Right lobe of liver (tissue), 6 donors: ENCODE data around the gene SAP130. TPM values are rescaled to one million over a fixed set of nuclear protein-coding genes. Genes with fewer than 3 reads are reported as not detected.

Experiments
- ATAC-seq, 4 donors: fragments of 200-7000 bp; cut with Tn5 transposase; one replicate each; pipeline ENCODE4 v1.9.1; 2020; ENCODE audit warnings: mild to moderate bottlenecking in 4 of 4, moderate library complexity in 4 of 4
- DNase-seq, 3 donors: peaks; one replicate each; pipeline ENCODE4 v3.0.0-alpha.2; 2020
- H3K27ac ChIP-seq, 3 donors: fragments of 200-600 bp; one replicate each; pipeline ENCODE4 v1.8.0; 2022
- H3K27me3 ChIP-seq, 2 donors: fragments of 200-600 bp; one replicate each; pipeline ENCODE4 v1.8.0; 2022
- H3K36me3 ChIP-seq, 4 donors: fragments of 200-600 bp; sonication (generic) in 1 of 4; one replicate each; pipeline versions ENCODE4 v1.5.1 to v1.8.0; 2017 to 2022; ENCODE audit warnings: control low read depth in 1 of 4
- H3K4me1 ChIP-seq, 4 donors: fragments of 200-600 bp; sonication (generic) in 1 of 4; one replicate each; pipeline versions ENCODE4 v1.5.1 to v1.8.0; 2017 to 2022; ENCODE audit warnings: control low read depth in 1 of 4
- H3K4me3 ChIP-seq, 3 donors: fragments of 200-600 bp; one replicate each; pipeline ENCODE4 v1.8.0; 2022
- H3K9me3 ChIP-seq, 4 donors: fragments of 200-600 bp; sonication (generic) in 1 of 4; one replicate each; pipeline versions ENCODE4 v1.5.1 to v1.8.0; 2017 to 2022; ENCODE audit warnings: control low read depth in 1 of 4
- POLR2A ChIP-seq: fragments of 450-650 bp; IDR thresholded peaks from one replicate; pipeline ENCODE4 v1.6.1; 2017; ENCODE audit warnings: antibody characterized with exemption, mild to moderate bottlenecking
- WGBS: methylation state at CpG from one replicate; pipeline ENCODE4 v1.1.6; 2018; ENCODE audit warnings: low coverage, low lambda C conversion rate; ENCODE audit not compliant: insufficient coverage; ENCODE audit errors: missing lambda C conversion rate; 5-methylcytosine and 5-hydroxymethylcytosine counted together
- intact Hi-C, 2 donors: fragments of 100-400 bp; cut with DNase I; formaldehyde crosslinking; loops; one replicate each; pipeline versions ENCODE4 v1.11.2 to v1.14.1; 2022
- total RNA-seq, 6 experiments: library from RNA; depleted of rRNA in 2 of 6; stranded (reverse); fragments of >200 nt in 2 of 6; fragmentation: NEBNext Ultra II Directional in 3 of 6; extraction: Animal tissue kit (Norgen Biotek cat#: 25700) in 3 of 6; gene quantifications; one replicate each; pipeline versions ENCODE4 v1.1.0 to v1.2.4, GENCODE V29; 2016 to 2023
- TF ChIP-seq, protein P1 (sequence below), 4 donors: fragments of 200-600 bp in 3 of 4; fragments of 450-650 bp in 1 of 4; IDR thresholded peaks; one replicate each; pipeline versions ENCODE4 v1.5.1 to v1.8.0; 2016 to 2022; ENCODE audit warnings: antibody characterized with exemption in 4 of 4, mild to moderate bottlenecking in 2 of 4
- donor health status: DM: no; HTN: yes; CAD: no.
- donor health status: DM: no; HTN: no; CAD: no.
- donor health status: DM: no; HTN: no; CAD: no.
- donor health status: DM: no; HTN: yes; CAD: no.
- donor health status: DM: no; HTN: yes; CAD: no.

Gene SAP130
- total RNA-seq, 6 experiments from 2014 or later = 5.0 to 11.5 (median 9.1) TPM

DNA sequence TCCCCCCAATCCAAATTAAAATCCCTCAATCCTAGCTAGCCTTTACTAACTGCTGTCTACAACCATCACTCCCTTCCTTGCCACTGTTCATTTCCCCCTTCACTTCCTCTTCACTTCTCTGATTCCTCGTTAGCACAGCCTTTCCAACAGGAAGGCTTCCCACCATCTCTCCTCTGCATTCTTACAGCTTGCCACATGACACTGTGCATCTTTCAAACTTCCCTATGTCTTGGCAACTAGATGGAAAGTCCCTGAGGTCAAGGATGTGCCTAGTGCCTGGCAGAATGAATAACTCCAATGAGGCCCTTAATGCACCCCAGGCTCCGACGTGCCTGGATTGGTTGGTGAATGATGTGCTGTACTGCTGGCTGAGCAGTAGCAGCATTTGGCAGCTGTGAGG is 15.2 kb downstream of the SAP130 start:
- peaks cover 0 to 94% (median 39%) of the 10 kb centered on the region in 4 donors for H3K36me3 ChIP-seq
- 53% methylated on average over 3 of the region's 3 CpGs for WGBS
- intact Hi-C loops = no loop called here

DNA sequence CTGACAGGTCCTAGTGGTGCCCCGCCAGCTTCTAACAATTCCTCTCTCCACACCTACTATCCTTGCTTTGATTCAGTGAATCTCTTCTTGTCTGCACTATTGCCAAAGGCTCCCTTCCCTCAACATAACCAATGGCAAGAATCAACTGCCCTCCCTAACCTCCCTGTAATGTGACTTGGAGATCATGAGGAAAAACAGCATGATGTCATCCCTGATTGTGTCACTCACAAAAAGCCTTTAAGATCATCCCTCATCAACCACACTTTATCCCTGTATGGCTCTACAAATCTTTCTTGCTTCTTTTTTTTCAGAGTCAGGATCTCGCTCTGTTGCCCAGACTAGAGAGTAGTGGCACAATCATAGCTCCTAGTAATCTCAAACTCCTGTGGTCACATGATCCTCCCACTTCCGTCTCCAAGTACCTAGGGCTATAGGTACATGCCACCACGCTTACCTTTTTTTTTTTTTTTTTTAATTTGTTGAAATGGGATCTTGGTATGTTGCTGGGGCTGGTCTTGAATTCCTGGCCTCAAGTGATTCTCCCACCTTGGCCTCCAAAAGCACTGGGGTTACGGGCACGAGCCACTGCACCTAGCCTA is 19.7 kb downstream of the SAP130 start:
- intact Hi-C loops = no loop called here
- no peaks in the 10 kb centered on the region for H3K4me1 ChIP-seq
- no peak for DNase-seq
- H3K9me3 ChIP-seq = no peaks in the 10 kb centered on the region
- WGBS = 98% methylated on average over 6 of the region's 6 CpGs
- TF ChIP-seq POLR2A = no peak
- TF ChIP-seq, protein P1, sequence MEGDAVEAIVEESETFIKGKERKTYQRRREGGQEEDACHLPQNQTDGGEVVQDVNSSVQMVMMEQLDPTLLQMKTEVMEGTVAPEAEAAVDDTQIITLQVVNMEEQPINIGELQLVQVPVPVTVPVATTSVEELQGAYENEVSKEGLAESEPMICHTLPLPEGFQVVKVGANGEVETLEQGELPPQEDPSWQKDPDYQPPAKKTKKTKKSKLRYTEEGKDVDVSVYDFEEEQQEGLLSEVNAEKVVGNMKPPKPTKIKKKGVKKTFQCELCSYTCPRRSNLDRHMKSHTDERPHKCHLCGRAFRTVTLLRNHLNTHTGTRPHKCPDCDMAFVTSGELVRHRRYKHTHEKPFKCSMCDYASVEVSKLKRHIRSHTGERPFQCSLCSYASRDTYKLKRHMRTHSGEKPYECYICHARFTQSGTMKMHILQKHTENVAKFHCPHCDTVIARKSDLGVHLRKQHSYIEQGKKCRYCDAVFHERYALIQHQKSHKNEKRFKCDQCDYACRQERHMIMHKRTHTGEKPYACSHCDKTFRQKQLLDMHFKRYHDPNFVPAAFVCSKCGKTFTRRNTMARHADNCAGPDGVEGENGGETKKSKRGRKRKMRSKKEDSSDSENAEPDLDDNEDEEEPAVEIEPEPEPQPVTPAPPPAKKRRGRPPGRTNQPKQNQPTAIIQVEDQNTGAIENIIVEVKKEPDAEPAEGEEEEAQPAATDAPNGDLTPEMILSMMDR (IDR thresholded peaks at IDR 0.05) = no peak
- H3K27ac ChIP-seq = no peak overlapping the region
- no peak overlapping the region for H3K4me3 ChIP-seq
- peaks cover 0 to 71% (median 28%) of the 10 kb centered on the region in 4 donors for H3K36me3 ChIP-seq
- H3K27me3 ChIP-seq = no peaks in the 10 kb centered on the region
- no peak for ATAC-seq

More for the DNA sequence above, 15.2 kb downstream of the SAP130 start:
- Histone ChIP-seq H3K9me3 (no peaks in the 10 kb centered on the region), H3K27ac (no peak overlapping the region), H3K4me3 (no peak overlapping the region), H3K4me1 (no peaks in the 10 kb centered on the region), H3K27me3 (no peaks in the 10 kb centered on the region)
- DNase-seq (no peak), ATAC-seq (no peak)
- TF ChIP-seq, protein P1 (IDR thresholded peaks at IDR 0.05) = no peak
- no peak for TF ChIP-seq POLR2A

DNA sequence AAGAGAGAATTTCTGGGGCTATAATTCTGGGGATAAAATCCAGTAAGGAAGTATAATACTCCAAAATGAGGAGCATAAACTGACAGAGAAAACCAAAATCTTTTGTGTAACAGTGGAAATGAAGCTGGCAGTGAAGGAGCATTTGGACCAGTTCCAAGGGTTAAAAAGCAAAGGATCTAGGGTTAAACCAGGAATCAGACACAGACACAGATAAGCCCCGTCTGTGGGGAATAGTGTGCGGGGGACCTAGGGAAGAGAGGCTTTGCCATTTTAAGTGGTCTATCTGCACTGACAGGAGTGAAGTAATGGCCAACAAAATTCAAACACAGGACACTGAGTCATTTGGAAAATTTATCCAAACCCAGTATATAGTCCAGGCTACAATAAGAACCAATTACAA is 23.4 kb downstream of the SAP130 start:
- Histone ChIP-seq H3K27ac (no peak overlapping the region), H3K4me3 (no peak overlapping the region), H3K27me3 (no peaks in the 10 kb centered on the region), H3K4me1 (no peaks in the 10 kb centered on the region), H3K36me3 (peaks cover 0 to 69% (median 22%) of the 10 kb centered on the region in 4 donors), H3K9me3 (no peaks in the 10 kb centered on the region)
- intact Hi-C loops = no loop called here
- peak; percentile 22 to 54 (median 45) for ATAC-seq
- no peak for DNase-seq
- WGBS = 14% methylated on average over 2 of the region's 2 CpGs
- no peak for TF ChIP-seq POLR2A
- TF ChIP-seq, protein P1 (IDR thresholded peaks at IDR 0.05) = no peak

DNA sequence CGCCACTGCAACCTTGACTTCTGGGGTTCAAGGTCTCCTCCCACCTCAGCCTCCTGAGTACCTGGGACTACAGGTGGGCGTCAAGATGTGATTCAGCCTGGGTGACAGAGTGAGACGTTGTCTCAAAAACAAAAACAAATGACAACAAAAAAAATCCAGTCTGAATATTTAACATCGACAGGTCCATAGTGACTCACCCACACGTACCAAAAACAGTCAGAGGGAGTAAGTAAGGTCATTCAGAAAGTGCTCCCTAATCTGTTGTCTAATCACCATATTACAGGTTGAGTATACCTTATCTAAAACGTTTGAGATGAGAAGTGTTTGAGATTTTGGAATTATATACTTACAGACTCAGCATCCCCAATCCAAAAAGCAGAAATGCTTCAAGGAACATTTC is 24.4 kb downstream of the SAP130 start:
- no peaks in the 10 kb centered on the region for H3K9me3 ChIP-seq
- H3K4me3 ChIP-seq = no peak overlapping the region
- no peak overlapping the region for H3K27ac ChIP-seq
- peaks cover 0 to 69% (median 26%) of the 10 kb centered on the region in 4 donors for H3K36me3 ChIP-seq
- intact Hi-C loops = no loop called here
- H3K27me3 ChIP-seq = no peaks in the 10 kb centered on the region
- TF ChIP-seq POLR2A = no peak
- TF ChIP-seq, protein P1 (IDR thresholded peaks at IDR 0.05) = no peak
- H3K4me1 ChIP-seq = no peaks in the 10 kb centered on the region
- 82% methylated on average over 6 of the region's 6 CpGs for whole genome bisulfite sequencing
- DNase-seq (no peak), ATAC-seq (no peak)
